IMR-90 (cell line): Measurements from ENCODE around the gene CPEB3. TPM values are rescaled to one million over a fixed set of nuclear protein-coding genes. Genes with fewer than 3 reads are reported as not detected.

Experiments used
- ATAC-seq: fragments of 200-7000 bp; cut with Tn5 transposase; 2 replicates; pipeline ENCODE4 v1.9.1; 2020; ENCODE audit warnings: low read depth, mild to moderate bottlenecking, moderate library complexity
- BruUV-seq: library from RNA; stranded (reverse); fragments of 400-500 nt; replicated peaks from 2 replicates; lab custom pipeline; 2021; lab: Mats Ljungman, UMichigan
- CTCF ChIA-PET: fragments of 300-600 bp; formaldehyde crosslinking; extraction: SDS; loops from one replicate; lab custom pipeline; 2021; ENCODE audit warnings: antibody characterized with exemption; lab: Yijun Ruan, JAX
- POLR2A ChIA-PET: fragments of 300-600 bp; sonication (Branson Sonifier 250); formaldehyde crosslinking; loops from one replicate; lab custom pipeline; 2022; ENCODE audit warnings: antibody characterized with exemption; ENCODE audit not compliant: unreplicated experiment; lab: Charles Lee
- DNase-seq: peaks from one replicate; pipeline ENCODE4 v3.0.0; 2013
- H2AFZ ChIP-seq: replicated peaks from 2 replicates; pipeline ENCODE3; 2013; ENCODE audit warnings: low read length, mild to moderate bottlenecking; ENCODE audit not compliant: poor library complexity
- H2AK5ac ChIP-seq: 2 replicates; pipeline ENCODE4 v1.6.1; 2013; ENCODE audit warnings: low read depth, low read length, inconsistent platforms
- H2AK9ac ChIP-seq: replicated peaks from 2 replicates; pipeline ENCODE3; 2013; ENCODE audit warnings: mild to moderate bottlenecking, low read depth, low read length, moderate library complexity; ENCODE audit not compliant: poor library complexity
- H2BK120ac ChIP-seq: 2 replicates; pipeline ENCODE4 v1.6.1; 2013; ENCODE audit warnings: low read depth, low read length, inconsistent platforms
- H2BK15ac ChIP-seq: 3 replicates; pipeline ENCODE4 v1.6.1; 2013; ENCODE audit warnings: low read depth, low read length, inconsistent platforms
- H2BK20ac ChIP-seq: 2 replicates; pipeline ENCODE4 v1.6.1; 2013; ENCODE audit warnings: low read depth, mild to moderate bottlenecking, inconsistent platforms, low read length, moderate library complexity
- H2BK5ac ChIP-seq: 2 replicates; pipeline ENCODE4 v1.6.1; 2013; ENCODE audit warnings: mild to moderate bottlenecking, low read depth, low read length, inconsistent platforms; ENCODE audit not compliant: poor library complexity, severe bottlenecking
- H3K14ac ChIP-seq: replicated peaks from 2 replicates; pipeline ENCODE4 v1.6.1; 2013; ENCODE audit warnings: low read depth, low read length, inconsistent platforms
- H3K18ac ChIP-seq: 2 replicates; pipeline ENCODE4 v1.6.1; 2013; ENCODE audit warnings: low read depth, low read length, control low read depth
- H3K23ac ChIP-seq: 2 replicates; pipeline ENCODE4 v1.6.1; 2013; ENCODE audit warnings: low read depth, low read length, inconsistent platforms
- H3K27ac ChIP-seq: 2 replicates; pipeline ENCODE4 v1.5.1; 2013; ENCODE audit warnings: mild to moderate bottlenecking, control low read depth, low read length; ENCODE audit not compliant: insufficient read depth
- H3K27me3 ChIP-seq: 2 replicates; pipeline ENCODE4 v1.6.1; 2013; ENCODE audit warnings: low read length; ENCODE audit not compliant: control insufficient read depth, insufficient read depth
- H3K36me3 ChIP-seq: 2 replicates; pipeline ENCODE4 v1.6.1; 2013; ENCODE audit warnings: low read length, mixed read lengths; ENCODE audit not compliant: control insufficient read depth, insufficient read depth
- H3K4ac ChIP-seq: 2 replicates; pipeline ENCODE4 v1.6.1; 2013; ENCODE audit warnings: low read depth, low read length, inconsistent platforms
- H3K4me1 ChIP-seq: 2 replicates; pipeline ENCODE4 v1.6.1; 2013; ENCODE audit warnings: low read length, mixed read lengths; ENCODE audit not compliant: control insufficient read depth, insufficient read depth
- H3K4me2 ChIP-seq: 2 replicates; pipeline ENCODE4 v1.6.1; 2013; ENCODE audit warnings: low read depth, mild to moderate bottlenecking, control low read depth, low read length, moderate library complexity
- H3K4me3 ChIP-seq: 2 replicates; pipeline ENCODE4 v1.5.1; 2013; ENCODE audit warnings: low read depth, mild to moderate bottlenecking, control low read depth, low read length, moderate library complexity; ENCODE audit not compliant: insufficient read depth
- H3K56ac ChIP-seq: 2 replicates; pipeline ENCODE4 v1.6.1; 2013; ENCODE audit warnings: low read length, inconsistent platforms; ENCODE audit not compliant: insufficient read depth; ENCODE audit errors: extremely low read depth
- H3K79me1 ChIP-seq, 2 experiments: 2 replicates each; pipeline ENCODE4 v1.6.1; 2013; ENCODE audit warnings: low read length in 2 of 2, inconsistent platforms in 1 of 2, low read depth in 1 of 2
- H3K9ac ChIP-seq: 2 replicates; pipeline ENCODE4 v1.6.1; 2013; ENCODE audit warnings: low read depth, low read length, control low read depth
- H3K9me1 ChIP-seq: 2 replicates; pipeline ENCODE4 v1.6.1; 2013; ENCODE audit warnings: low read length, inconsistent platforms; ENCODE audit not compliant: insufficient read depth
- H3K9me3 ChIP-seq: 2 replicates; pipeline ENCODE4 v1.6.1; 2013; ENCODE audit warnings: low read length; ENCODE audit not compliant: control insufficient read depth, insufficient read depth
- H4K20me1 ChIP-seq: 2 replicates; pipeline ENCODE4 v1.6.1; 2013; ENCODE audit warnings: low read length, inconsistent platforms; ENCODE audit not compliant: insufficient read depth
- H4K5ac ChIP-seq: 2 replicates; pipeline ENCODE4 v1.6.1; 2013; ENCODE audit warnings: mild to moderate bottlenecking, low read depth, low read length, control low read depth
- H4K8ac ChIP-seq, 2 experiments: 2 replicates each; pipeline ENCODE4 v1.6.1; 2013; ENCODE audit warnings: low read depth in 2 of 2, low read length in 2 of 2, control low read depth in 1 of 2, inconsistent platforms in 1 of 2
- H4K91ac ChIP-seq: 2 replicates; pipeline ENCODE4 v1.6.1; 2013; ENCODE audit warnings: low read depth, low read length, inconsistent platforms; ENCODE audit not compliant: insufficient read depth
- CEBPB ChIP-seq: IDR thresholded peaks from 2 replicates; pipeline ENCODE4 v1.6.1; 2012; ENCODE audit warnings: low read depth, low read length, improper control_type of control experiment
- CHD1 ChIP-seq: IDR thresholded peaks from 2 replicates; pipeline ENCODE4 v1.6.1; 2012; ENCODE audit warnings: low read depth, low read length, improper control_type of control experiment
- ELK1 ChIP-seq: fragments of 150-350 bp; IDR thresholded peaks from 2 replicates; pipeline ENCODE4 v1.6.1; 2016; ENCODE audit warnings: low read depth, mild to moderate bottlenecking, low read length, moderate library complexity, borderline replicate concordance
- FOS ChIP-seq: fragments of 150-350 bp; IDR thresholded peaks from 2 replicates; pipeline ENCODE4 v1.6.1; 2016; ENCODE audit warnings: low read depth, low read length
- MAFK ChIP-seq: IDR thresholded peaks from 2 replicates; pipeline ENCODE4 v1.6.1; 2012; ENCODE audit warnings: low read depth, low read length, improper control_type of control experiment
- MXI1 ChIP-seq: IDR thresholded peaks from 2 replicates; pipeline ENCODE4 v1.6.1; 2012; ENCODE audit warnings: low read depth, mild to moderate bottlenecking, low read length, moderate library complexity, borderline replicate concordance
- NFE2L2 ChIP-seq: fragments of 150-350 bp; IDR thresholded peaks from 2 replicates; pipeline ENCODE4 v1.6.1; 2016; ENCODE audit warnings: low read depth, mild to moderate bottlenecking, low read length
- POLR2A ChIP-seq: IDR thresholded peaks from 2 replicates; pipeline ENCODE4 v1.6.1; 2012; ENCODE audit warnings: mild to moderate bottlenecking, low read depth, low read length
- RAD21 ChIP-seq: IDR thresholded peaks from 2 replicates; pipeline ENCODE4 v1.6.1; 2012; ENCODE audit warnings: low read length, improper control_type of control experiment
- RCOR1 ChIP-seq: IDR thresholded peaks from 2 replicates; pipeline ENCODE4 v1.6.1; 2012; ENCODE audit warnings: mild to moderate bottlenecking, low read length, improper control_type of control experiment; ENCODE audit not compliant: insufficient replicate concordance
- RFX5 ChIP-seq: IDR thresholded peaks from 2 replicates; pipeline ENCODE4 v1.8.0; 2012; ENCODE audit warnings: low read depth, mild to moderate bottlenecking, low read length, moderate library complexity
- SMC3 ChIP-seq: fragments of 150-350 bp; IDR thresholded peaks from 2 replicates; pipeline ENCODE4 v1.6.1; 2016; ENCODE audit warnings: low read depth, mild to moderate bottlenecking, antibody characterized with exemption, low read length, moderate library complexity
- WGBS, 2 experiments: methylation state at CpG; one replicate each; pipeline versions ENCODE4 v1.1.5 to v1.1.7; 2013; ENCODE audit warnings: missing lambda C conversion rate in 2 of 2; ENCODE audit not compliant: insufficient read length in 1 of 2; ENCODE audit errors: extremely low coverage in 2 of 2; 5-methylcytosine and 5-hydroxymethylcytosine counted together
- dilution Hi-C: fragments of 300-500 bp; cut with HindIII; formaldehyde crosslinking; loops from one replicate; pipeline ENCODE4 v1.14.3; 2018; ENCODE audit warnings: low sequenced_read_pairs; ENCODE audit not compliant: unreplicated experiment
- in situ Hi-C: fragments of 300-500 bp; cut with MboI; formaldehyde crosslinking; loops from 3 replicates; pipeline ENCODE4 v1.14.3; 2019; ENCODE audit warnings: low sequenced_read_pairs, inconsistent platforms, mixed read lengths
- intact Hi-C: fragments of 100-400 bp; cut with micrococcal nuclease; formaldehyde crosslinking; loops from 2 replicates; pipeline ENCODE4 v1.10.0; 2022
- polyA plus RNA-seq, 3 experiments: library from polyadenylated mRNA; depleted of rRNA; stranded (reverse); fragments of >200 nt; gene quantifications; 2 replicates each; pipeline ENCODE4 v1.2.3, GENCODE V29; 2012; ENCODE audit warnings: low replicate concordance in 1 of 3
- total RNA-seq: library from RNA; depleted of rRNA; stranded (reverse); fragments of >200 nt; gene quantifications from 2 replicates; pipeline ENCODE4 v1.2.3, GENCODE V29; 2012
- TF ChIP-seq, protein P1 (sequence below): fragments of 150-350 bp; IDR thresholded peaks from 2 replicates; pipeline ENCODE4 v1.6.1; 2017; ENCODE audit warnings: mild to moderate bottlenecking, antibody characterized with exemption, low read length, low read depth
- TF ChIP-seq, protein P2 (sequence below): conservative IDR thresholded peaks from 2 replicates; pipeline ENCODE4 v1.5.1; 2012; ENCODE audit warnings: mild to moderate bottlenecking, low read depth, low read length, improper control_type of control experiment

Gene CPEB3
- total and polyA plus RNA-seq, 2 of the 4 experiments (the other 2 are of a cell fraction) = 0.18 to 0.36 TPM

DNA sequence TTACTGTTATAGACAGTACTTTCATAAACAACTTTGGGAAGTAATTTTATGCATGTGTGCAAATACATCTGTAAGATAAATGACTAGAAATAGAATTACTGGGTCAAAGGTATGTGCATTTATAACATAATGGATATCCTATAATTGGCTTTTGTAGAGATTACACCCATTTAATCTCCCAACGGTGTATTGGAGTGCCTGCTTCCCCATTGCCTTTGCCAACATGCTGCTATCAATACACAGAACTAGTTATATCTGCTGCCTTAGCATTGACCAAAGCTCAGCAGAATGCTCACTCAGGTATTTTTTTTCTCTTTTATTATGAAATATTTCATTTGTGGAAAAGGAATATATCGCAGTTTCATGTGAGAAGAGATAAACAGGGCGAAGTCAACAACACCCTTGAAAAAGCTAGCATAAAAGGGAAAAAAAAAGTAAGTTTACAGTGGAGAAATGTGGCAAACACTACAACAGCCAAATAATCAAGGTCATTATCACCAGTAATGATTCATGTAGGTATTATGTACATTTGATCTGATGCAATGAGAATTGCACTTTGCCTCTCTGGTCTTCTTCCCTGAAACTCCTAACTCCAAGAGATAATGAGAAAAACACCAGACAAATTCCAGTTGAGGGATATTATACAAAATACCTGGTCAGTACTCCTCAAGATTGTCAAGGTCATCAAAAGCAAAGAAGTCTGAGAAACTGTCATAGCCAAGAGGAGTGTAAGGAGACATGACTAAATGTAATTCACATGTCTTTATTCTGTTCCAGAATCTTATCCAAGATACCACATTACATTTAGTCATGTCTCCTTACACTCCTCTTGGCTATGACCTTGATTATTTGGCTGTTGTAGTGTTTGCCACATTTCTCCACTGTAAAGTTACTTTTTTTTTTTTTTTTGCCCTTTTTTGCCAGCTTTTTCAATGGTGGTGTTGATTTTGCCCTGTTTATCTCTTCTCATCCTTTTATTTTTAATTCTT is 36.9 kb upstream of the CPEB3 start:
- Histone ChIP-seq H3K9me1 (no peaks in the 10 kb centered on the region), H4K91ac (no peak overlapping the region), H2BK15ac (no peak overlapping the region), H3K14ac (no peak overlapping the region), H3K56ac (no peak overlapping the region), H2AFZ (no peak overlapping the region), H3K4me1 (peaks cover 2% of the 10 kb centered on the region; the same call in 1 of the 2 replicates), H4K20me1 (peaks cover 19% of the 10 kb centered on the region), H3K27ac (no peak overlapping the region), H2BK120ac (no peak overlapping the region), H2BK5ac (no peak overlapping the region), H3K9ac (no peak overlapping the region), H3K4me2 (no peak overlapping the region), H3K9me3 (no peaks in the 10 kb centered on the region), H3K79me1 (peaks cover 26 to 52% of the 10 kb centered on the region in 2 experiments), H3K36me3 (peaks cover 2% of the 10 kb centered on the region), H2BK20ac (no peak overlapping the region), H2AK5ac (no peak overlapping the region), H4K8ac (no peak overlapping the region), H3K4ac (no peak overlapping the region), H3K18ac (no peak overlapping the region), H3K4me3 (no peak overlapping the region), H4K5ac (no peak overlapping the region), H3K23ac (no peak overlapping the region), H3K27me3 (no peaks in the 10 kb centered on the region), H2AK9ac (no peak overlapping the region)
- dilution Hi-C loops (no loop called here), in situ Hi-C loops (no loop called here), intact Hi-C loops (no loop called here)
- DNase-seq (no peak), ATAC-seq (no peak)
- CTCF ChIA-PET = interaction anchor here (0.5 to 0.7 kb wide), 2 partner anchors 354 to 557 kb away, joined by 3 read pairs; no protein-coding TSS in a partner anchor
- BruUV-seq = no TSS peak
- POLR2A ChIA-PET = no interaction called here
- WGBS, 2 experiments = no CpG with 5 or more reads among the region's 3 CpGs
- TF ChIP-seq CHD1 = no peak
- no peak for TF ChIP-seq RAD21
- TF ChIP-seq SMC3 = no peak
- no peak for TF ChIP-seq CEBPB
- TF ChIP-seq ELK1 = no peak
- TF ChIP-seq, protein P1, sequence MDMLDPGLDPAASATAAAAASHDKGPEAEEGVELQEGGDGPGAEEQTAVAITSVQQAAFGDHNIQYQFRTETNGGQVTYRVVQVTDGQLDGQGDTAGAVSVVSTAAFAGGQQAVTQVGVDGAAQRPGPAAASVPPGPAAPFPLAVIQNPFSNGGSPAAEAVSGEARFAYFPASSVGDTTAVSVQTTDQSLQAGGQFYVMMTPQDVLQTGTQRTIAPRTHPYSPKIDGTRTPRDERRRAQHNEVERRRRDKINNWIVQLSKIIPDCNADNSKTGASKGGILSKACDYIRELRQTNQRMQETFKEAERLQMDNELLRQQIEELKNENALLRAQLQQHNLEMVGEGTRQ = no peak
- no peak for TF ChIP-seq RFX5
- TF ChIP-seq FOS = no peak
- TF ChIP-seq, protein P2, sequence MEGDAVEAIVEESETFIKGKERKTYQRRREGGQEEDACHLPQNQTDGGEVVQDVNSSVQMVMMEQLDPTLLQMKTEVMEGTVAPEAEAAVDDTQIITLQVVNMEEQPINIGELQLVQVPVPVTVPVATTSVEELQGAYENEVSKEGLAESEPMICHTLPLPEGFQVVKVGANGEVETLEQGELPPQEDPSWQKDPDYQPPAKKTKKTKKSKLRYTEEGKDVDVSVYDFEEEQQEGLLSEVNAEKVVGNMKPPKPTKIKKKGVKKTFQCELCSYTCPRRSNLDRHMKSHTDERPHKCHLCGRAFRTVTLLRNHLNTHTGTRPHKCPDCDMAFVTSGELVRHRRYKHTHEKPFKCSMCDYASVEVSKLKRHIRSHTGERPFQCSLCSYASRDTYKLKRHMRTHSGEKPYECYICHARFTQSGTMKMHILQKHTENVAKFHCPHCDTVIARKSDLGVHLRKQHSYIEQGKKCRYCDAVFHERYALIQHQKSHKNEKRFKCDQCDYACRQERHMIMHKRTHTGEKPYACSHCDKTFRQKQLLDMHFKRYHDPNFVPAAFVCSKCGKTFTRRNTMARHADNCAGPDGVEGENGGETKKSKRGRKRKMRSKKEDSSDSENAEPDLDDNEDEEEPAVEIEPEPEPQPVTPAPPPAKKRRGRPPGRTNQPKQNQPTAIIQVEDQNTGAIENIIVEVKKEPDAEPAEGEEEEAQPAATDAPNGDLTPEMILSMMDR = no peak
- no peak for TF ChIP-seq MAFK
- TF ChIP-seq MXI1 = no peak
- TF ChIP-seq POLR2A = no peak
- TF ChIP-seq RCOR1 = no peak
- TF ChIP-seq NFE2L2 = no peak
